Inflammatory macrophage treated with lipopolysaccharide for 1 hour (primary cell): ENCODE data around the gene SDC1.
"Not testable (repeated sequence)": the region's sequence is repeated elsewhere in the genome, so short reads cannot be mapped to it uniquely, and the experiment has no call there.

Experiments used
- DNase-seq, 2 donors: peaks; one replicate each; pipeline ENCODE4 v3.0.0-alpha.2; 2020 to 2022

The SDC1 gene, protein sequence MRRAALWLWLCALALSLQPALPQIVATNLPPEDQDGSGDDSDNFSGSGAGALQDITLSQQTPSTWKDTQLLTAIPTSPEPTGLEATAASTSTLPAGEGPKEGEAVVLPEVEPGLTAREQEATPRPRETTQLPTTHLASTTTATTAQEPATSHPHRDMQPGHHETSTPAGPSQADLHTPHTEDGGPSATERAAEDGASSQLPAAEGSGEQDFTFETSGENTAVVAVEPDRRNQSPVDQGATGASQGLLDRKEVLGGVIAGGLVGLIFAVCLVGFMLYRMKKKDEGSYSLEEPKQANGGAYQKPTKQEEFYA

GRCh38 chr2:20224716-20225293, at the start of gene SDC1:
Gene SDC1, minus strand, starts transcription at chr2:20225130. Its CDS starts 263 bp downstream, at chr2:20224867.
- DNase-seq = no peak

DNA sequence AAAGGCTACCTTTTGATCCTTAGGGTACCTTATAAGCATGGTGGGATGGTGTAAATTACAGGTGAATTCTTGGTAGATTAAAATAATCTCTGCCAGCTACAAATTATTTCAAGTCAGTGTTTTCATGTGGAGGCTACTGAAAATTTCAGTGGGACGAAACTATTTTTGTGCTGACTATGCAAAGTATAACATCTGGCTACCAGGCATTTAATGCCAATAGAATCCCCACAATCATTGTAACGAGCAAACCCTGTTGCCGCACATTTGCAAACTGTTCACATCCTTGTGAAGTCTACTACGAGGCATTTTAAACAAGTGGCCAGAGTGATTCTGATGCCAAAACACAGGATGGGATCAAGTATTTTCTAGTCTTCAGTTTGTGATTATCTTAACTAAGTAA, 48.1 kb upstream of the SDC1 start:
- DNase-seq = no peak

DNA sequence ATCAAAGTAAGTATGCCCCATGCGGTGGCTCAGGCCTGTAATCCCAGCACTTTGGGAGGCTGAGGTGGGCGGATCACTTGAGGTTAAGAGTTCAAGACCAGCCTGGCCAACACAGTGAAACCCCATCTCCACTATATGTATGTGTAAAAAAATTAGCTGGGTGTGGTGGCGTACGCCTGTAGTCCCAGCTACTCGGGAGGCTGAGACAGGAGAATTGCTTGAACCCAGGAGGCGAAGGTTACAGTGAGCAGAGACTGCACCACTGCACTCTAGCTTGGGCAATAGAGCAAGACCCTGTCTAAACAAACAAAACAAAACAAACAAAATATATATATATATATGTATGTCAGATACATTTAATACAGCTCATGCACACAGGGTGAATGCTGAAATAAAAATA, 43.4 kb upstream of the SDC1 start:
- DNase-seq = not testable (repeated sequence)

GRCh38 chr2:20267529-20267928, 42.6 kb upstream of the SDC1 start:
- no peak for DNase-seq

DNA sequence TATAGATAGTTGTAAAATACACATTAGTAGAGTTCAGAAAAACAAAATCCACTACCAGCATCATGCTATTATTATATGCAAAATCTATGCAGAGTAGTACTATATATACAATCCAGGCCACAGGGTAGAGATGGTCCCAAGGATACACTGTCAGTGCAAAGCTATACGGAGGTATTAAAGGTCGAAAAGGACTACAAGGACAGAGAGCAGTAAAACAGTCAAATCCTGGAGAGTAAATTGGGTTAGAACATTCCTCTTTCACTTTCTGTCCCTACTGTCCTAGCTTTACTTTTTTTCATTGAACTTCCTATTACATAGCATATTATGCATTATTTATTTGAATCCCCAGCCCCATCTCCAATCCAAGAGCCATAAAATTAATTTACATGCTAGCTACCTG, 39.7 kb upstream of the SDC1 start:
- DNase-seq = no peak

DNA sequence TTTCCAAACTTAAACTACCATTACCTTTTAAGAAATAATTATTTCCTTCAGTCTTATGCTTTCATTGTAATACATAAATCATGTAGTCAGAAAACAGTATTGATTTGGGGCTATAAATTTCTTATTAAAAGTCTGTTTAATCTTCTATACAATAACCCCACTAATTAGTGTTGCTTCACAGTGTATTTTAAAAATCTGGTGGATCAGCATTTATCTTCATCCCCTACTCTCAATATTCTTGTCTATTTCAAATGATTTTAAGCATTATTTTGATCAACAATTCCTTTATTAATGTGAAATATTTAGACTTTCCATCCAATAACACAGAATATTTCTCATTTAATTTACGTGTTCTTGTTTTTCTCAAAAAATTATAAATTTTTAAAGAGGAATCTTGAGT, 32.5 kb upstream of the SDC1 start:
- no peak for DNase-seq

DNA sequence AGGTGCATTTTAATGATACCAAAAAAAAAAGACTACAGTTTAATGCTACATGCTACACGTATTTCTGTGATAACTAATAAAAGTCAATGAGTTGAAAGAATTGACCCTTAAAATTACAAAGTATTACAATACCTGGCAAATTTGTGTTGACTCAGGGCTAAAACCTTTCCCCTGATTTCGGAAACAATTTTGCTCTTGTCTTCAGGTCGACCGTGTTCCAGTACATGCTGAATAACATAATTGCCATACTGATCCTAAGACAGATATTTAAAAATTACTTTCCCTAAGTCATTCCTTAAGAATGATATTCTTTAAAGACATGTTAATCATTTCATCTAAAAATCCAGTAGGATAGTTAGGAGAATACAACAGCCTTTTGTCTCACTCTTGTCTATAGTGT, 29.8 kb upstream of the SDC1 start:
- DNase-seq = no peak

DNA sequence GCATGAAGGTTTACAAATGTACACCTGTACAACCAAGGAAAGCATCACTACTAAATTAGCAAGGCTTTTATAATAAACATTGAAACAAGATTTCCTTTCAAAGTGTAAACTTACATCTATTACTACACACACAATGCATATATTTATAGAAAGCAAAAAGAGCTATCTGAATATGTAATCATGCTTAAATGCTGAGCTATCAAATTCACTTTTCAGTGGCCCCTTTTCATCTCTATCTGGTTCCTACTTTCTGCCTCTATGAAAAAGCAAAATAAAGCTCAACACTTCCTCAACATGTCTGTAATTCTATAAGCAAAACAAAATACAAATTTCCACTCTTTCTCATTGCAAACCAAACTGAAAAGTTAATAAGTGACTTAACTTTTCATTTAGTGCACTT, 25.5 kb upstream of the SDC1 start:
- no peak for DNase-seq

GRCh38 chr2:20249170-20249569, 24.2 kb upstream of the SDC1 start:
- DNase-seq = no peak

- no peak for DNase-seq
Measured at GRCh38 chr2:20247084-20247483, 22.2 kb upstream of the SDC1 start.

DNA sequence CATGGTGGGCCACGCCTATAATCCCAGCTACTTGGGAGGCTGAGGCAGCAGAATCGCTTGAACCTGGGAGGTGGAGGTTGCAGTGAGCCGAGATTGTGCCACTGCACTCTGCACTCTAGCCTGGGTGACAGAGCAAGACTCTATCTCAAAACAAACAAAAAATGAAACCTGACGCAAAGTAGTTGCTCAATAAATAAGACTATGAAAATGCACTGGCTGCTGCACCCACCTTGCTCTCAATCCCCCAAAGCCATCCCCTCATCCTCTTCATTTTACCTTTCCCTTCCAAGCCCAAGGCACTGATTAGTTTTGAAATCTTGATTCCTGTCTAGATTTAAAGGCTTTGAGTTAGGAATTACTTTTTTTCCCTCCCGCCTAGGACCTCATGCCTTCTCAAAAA, 18.7 kb upstream of the SDC1 start:
- not testable (repeated sequence) for DNase-seq

GRCh38 chr2:20242727-20243377, 17.9 kb upstream of the SDC1 start:
- no peak for DNase-seq

DNA sequence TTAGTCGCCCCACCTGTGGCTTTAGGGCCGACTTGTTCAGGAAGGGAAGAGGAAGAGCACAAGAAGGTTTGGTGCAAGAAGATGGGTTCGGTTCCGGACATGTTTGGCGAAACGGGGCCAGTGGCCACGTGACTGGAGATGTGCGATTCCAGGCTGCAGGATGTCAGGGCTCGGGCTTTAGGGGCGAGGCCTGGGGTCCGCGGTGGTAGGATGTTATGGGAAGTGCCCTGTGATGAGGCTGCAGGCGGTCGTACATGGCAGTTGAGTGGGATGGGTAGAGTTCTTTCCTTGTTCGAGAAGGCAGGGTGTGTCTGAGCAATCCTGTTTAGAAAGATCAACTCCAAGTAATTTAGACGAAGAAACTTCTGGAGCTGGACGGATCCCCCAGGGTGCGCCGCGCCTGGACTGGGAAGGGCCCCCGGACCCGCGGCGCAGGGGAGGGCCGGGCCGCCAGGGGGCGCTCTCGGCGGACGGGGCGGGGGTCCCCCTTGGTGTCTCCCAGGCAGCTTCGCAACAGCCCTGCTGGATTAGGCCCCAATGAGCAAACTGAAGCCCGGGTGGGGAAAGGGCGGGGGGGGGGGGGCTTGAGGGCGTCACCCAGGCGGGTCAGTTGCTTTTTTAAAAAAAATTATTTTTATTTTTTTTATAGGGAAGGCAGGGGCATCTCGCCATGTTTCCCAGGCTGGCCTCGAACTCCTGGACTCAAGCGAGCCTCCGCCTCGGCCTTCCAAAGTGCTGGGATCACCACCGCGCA, 17.2 kb upstream of the SDC1 start:
- DNase-seq = no peak

DNA sequence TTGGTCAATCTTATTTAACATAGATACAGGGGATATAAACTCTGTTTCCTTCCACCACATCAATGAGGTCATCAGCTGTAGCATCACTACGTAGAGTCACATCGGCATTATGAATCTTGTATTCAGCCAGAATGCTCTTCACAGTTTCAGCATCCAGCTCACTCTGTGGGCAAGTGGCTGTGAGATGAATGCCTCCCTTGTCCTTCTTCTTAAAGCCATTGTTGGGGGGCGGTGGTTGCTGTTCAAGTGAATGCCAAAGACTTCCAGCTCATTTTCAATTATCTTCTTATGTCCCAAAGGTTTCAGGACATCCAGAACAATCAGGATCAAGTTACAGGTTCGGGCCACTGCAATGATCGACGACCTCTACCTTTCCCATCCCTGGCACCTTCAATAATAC, 15.4 kb upstream of the SDC1 start:
- not testable (repeated sequence) for DNase-seq

- no peak for DNase-seq
Measured at GRCh38 chr2:20236496-20236895, 11.6 kb upstream of the SDC1 start.

- no peak for DNase-seq
Measured at GRCh38 chr2:20235655-20236305, 10.8 kb upstream of the SDC1 start.

- not testable (repeated sequence) for DNase-seq
Measured at GRCh38 chr2:20234597-20234996, 9.7 kb upstream of the SDC1 start.

DNA sequence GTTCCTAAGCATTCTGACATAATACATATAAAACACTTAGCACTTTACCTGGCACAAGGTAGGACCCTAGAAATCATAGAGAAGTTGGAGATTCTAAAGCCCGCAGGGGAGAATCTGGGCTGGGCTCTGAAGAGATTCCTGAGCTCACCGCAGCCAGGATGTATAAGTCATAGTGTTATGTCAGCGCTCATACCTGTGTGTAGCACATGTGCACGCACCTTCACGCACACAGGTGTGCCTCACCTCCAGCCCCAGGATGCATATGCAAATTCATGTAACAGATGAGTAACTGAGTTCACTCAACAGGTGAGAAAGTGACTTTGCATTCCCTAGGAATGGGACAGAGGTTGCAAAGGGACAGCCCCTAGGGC, 7.9 kb upstream of the SDC1 start:
- no peak for DNase-seq

- no peak for DNase-seq
Measured at GRCh38 chr2:20231598-20232026, 6.7 kb upstream of the SDC1 start.

GRCh38 chr2:20231159-20231558, 6.2 kb upstream of the SDC1 start:
- no peak for DNase-seq

- DNase-seq = no peak
Measured at GRCh38 chr2:20230114-20230425, 5.1 kb upstream of the SDC1 start.

DNA sequence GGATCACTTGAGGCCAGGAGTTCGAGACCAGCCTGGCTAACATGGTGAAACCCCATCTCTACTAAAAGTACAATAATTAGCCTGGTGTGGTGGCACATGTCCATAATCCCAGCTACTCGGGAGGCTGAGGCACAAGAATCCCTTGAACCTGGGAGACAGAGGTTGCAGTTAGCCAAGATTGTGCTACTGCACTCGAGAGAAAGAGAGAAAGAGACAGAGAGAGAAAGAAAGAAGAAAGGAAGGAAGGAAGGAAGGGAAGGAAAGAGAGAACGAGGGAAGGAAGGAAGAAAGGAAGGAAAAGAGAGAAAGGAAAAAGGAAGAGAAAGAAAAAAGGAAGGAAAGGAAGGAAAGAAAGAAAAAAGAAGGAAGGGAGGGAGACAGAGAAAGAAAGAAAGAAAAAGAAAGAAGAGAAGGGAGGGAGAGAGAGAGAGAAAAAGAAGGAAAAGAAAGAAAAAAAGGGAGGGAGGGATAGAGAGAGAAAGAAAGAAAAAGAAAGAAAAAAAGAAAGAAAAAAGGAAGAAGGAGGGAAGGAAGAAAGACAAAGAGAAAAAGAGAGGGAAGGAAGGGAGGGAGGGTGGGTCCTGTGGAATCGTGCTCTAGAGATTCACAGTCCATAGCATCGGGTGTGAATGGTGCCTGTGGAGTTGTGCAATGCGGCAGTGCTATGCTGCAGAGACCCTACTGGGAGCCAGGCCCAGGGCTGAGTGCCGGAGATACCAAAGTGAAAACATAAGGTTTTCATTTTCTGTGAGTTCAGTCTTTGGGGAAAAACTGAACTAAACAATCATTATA, 4.6 kb upstream of the SDC1 start:
- no peak for DNase-seq
